Activated T-helper 2 cell treated with anti-CD3 and anti-CD28 coated beads, Interferon-gamma antibody, Interleukin-2, Interleukin-4, amounts not matched to agents 10 μg/mL and 5 μg/mL and 100 μg/mL, durations not matched to agents 14 hours and 24 hours and 36 hours (primary cell): ENCODE measurements around the gene GLIPR1. TPM values are rescaled to one million over a fixed set of nuclear protein-coding genes. Genes with fewer than 3 reads are reported as not detected.

Source experiments
- DNase-seq: peaks from one replicate; pipeline ENCODE4 v3.0.0; 2021; ENCODE audit warnings: low spot score
- H3K27ac Mint-ChIP-seq: one replicate; pipeline ENCODE4 v1.8.0; 2021; ENCODE audit warnings: mixed read lengths
- H3K27me3 Mint-ChIP-seq: one replicate; pipeline ENCODE4 v1.8.0; 2021; ENCODE audit warnings: low read depth, mixed read lengths
- H3K36me3 Mint-ChIP-seq: one replicate; pipeline ENCODE4 v1.8.0; 2021; ENCODE audit warnings: low read depth, mixed read lengths
- H3K4me1 Mint-ChIP-seq: one replicate; pipeline ENCODE4 v1.8.0; 2021; ENCODE audit warnings: low read depth, mixed read lengths
- H3K4me3 Mint-ChIP-seq: one replicate; pipeline ENCODE4 v1.8.0; 2021; ENCODE audit warnings: low read depth, mild to moderate bottlenecking, moderate library complexity, mixed read lengths
- H3K9me3 Mint-ChIP-seq: one replicate; pipeline ENCODE4 v1.8.0; 2021; ENCODE audit warnings: mixed read lengths
- intact Hi-C: fragments of 100-400 bp; cut with micrococcal nuclease; formaldehyde crosslinking; loops from one replicate; pipeline ENCODE4 v1.15.1; 2023
- total RNA-seq: library from RNA; stranded (reverse); gene quantifications from 2 replicates; pipeline ENCODE4 v1.2.3, GENCODE V29; 2022

The GLIPR1 gene
- total RNA-seq, 1 donor from 2014 or later: 7.6 TPM

DNA sequence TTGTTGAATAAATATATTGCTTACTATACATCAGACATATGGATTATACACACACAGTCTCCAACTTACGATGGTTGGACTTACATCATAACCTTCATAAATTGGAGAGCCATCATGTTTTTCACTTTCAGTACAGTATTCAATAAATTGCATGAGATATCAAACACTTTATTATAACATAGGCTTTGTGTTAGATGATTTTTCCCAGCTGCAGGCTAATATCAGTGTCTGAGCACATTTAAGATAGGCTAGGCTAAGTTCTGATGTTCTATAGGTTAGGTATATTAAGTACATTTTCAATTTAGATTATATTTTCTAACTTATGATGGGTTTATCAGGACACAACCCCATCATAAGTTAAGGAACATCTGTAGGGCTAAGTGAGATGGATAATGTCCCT lies 48.8 kb downstream of the GLIPR1 start:
- H3K27me3 Mint-ChIP-seq: peaks cover 41% of the 10 kb centered on the region
- H3K4me1 Mint-ChIP-seq: peaks cover 12% of the 10 kb centered on the region
- H3K36me3 Mint-ChIP-seq: no peaks in the 10 kb centered on the region
- no peak overlapping the region for H3K4me3 Mint-ChIP-seq
- no peak for DNase-seq
- no peak overlapping the region for H3K27ac Mint-ChIP-seq
- no peaks in the 10 kb centered on the region for H3K9me3 Mint-ChIP-seq
- intact Hi-C loops: loop anchor here (5.0 kb wide), 4 partner anchors 108 to 928 kb away; no protein-coding TSS in a partner anchor

DNA sequence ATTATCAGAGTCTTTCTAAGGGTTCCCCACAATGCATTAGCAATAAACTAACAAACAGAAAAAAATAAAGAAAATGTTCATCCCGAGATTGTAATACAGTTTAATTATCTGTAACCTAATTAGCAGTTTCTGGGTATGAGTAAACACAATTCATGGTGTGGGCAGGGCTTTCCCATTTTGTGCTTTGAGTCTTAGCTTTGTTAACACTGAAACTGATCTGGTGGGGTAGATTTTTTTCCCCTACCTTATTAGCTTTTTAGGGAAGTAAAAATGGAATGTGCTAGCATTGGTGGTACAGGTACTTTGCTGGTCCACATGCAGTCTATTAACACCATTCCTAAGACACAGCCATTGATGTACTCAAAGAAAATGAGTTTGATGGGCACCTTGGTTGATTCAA lies 49.3 kb downstream of the GLIPR1 start:
- no peak for DNase-seq
- peaks cover 12% of the 10 kb centered on the region for H3K4me1 Mint-ChIP-seq
- H3K4me3 Mint-ChIP-seq: no peak overlapping the region
- no peaks in the 10 kb centered on the region for H3K9me3 Mint-ChIP-seq
- H3K27me3 Mint-ChIP-seq: peaks cover 43% of the 10 kb centered on the region
- H3K27ac Mint-ChIP-seq: no peak overlapping the region
- H3K36me3 Mint-ChIP-seq: no peaks in the 10 kb centered on the region
- intact Hi-C loops: loop anchor here (5.0 kb wide), 4 partner anchors 107 to 927 kb away; no protein-coding TSS in a partner anchor

DNA sequence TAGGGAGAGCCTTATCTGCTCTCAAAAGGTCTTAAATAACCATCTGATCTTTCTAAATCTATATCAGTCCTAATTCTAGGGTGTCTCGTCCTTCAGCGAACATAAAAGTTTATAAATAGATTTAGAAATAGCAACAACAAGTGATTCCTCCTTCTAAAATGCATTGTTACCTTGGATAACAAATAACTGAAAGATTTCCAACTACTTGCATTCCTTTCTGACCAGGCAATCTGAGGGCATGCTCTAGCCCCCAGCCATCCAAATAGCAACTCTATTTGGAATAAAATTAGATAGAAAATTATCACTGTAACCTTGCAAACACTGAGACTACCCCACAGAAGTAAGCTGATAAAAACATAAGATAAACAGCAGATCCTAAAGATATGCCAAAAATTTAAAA lies 52.7 kb downstream of the GLIPR1 start:
- no peaks in the 10 kb centered on the region for H3K36me3 Mint-ChIP-seq
- no peak overlapping the region for H3K4me3 Mint-ChIP-seq
- DNase-seq: no peak
- intact Hi-C loops: no loop called here
- H3K27ac Mint-ChIP-seq: no peak overlapping the region
- peaks cover 4% of the 10 kb centered on the region for H3K4me1 Mint-ChIP-seq
- H3K27me3 Mint-ChIP-seq: peaks cover 41% of the 10 kb centered on the region
- H3K9me3 Mint-ChIP-seq: no peaks in the 10 kb centered on the region

DNA sequence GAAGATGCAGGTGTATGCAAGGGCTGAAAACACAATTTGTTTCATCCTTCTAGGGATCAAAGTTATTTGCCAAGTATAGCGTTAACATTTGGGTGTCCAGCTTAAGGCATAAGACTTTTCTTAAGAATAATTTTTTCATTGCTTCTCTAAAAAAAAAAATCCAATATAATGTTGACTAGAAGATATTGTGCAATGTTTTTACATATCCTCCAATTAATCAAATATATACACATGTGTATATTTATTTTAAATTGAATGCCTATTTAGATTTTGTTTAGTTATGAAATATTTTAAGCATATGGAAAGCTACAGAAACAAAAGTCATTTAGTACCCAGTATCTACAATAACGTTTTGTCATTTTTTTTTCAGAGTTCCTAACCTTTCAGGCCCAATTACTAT lies 59.3 kb downstream of the GLIPR1 start:
- DNase-seq: no peak
- no peak overlapping the region for H3K4me3 Mint-ChIP-seq
- H3K9me3 Mint-ChIP-seq: no peaks in the 10 kb centered on the region
- H3K4me1 Mint-ChIP-seq: no peaks in the 10 kb centered on the region
- H3K27me3 Mint-ChIP-seq: peaks cover 57% of the 10 kb centered on the region
- no peak overlapping the region for H3K27ac Mint-ChIP-seq
- intact Hi-C loops: no loop called here
- no peaks in the 10 kb centered on the region for H3K36me3 Mint-ChIP-seq

DNA sequence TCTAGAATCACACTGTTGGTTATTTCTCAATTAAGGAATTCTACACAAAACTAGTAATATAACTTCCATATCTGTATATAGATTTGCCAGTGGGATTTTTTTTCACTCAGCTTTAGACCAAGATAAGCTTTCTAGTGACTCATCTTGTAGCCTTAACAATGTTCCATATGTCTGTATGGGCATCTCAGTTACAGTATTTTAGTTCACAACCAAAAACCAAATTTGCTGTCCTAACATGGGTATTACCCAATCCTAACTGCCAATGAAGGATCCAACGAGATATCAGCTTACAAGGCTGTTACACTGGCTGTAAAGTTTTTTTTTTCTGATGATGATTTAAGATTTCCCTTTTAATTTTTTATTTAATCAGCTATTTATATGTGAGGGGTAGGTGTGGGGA lies 62.4 kb downstream of the GLIPR1 start:
- intact Hi-C loops: no loop called here
- DNase-seq: no peak
- H3K4me1 Mint-ChIP-seq: no peaks in the 10 kb centered on the region
- H3K27ac Mint-ChIP-seq: no peak overlapping the region
- H3K9me3 Mint-ChIP-seq: no peaks in the 10 kb centered on the region
- H3K4me3 Mint-ChIP-seq: no peak overlapping the region
- no peaks in the 10 kb centered on the region for H3K36me3 Mint-ChIP-seq
- H3K27me3 Mint-ChIP-seq: peaks cover 64% of the 10 kb centered on the region

DNA sequence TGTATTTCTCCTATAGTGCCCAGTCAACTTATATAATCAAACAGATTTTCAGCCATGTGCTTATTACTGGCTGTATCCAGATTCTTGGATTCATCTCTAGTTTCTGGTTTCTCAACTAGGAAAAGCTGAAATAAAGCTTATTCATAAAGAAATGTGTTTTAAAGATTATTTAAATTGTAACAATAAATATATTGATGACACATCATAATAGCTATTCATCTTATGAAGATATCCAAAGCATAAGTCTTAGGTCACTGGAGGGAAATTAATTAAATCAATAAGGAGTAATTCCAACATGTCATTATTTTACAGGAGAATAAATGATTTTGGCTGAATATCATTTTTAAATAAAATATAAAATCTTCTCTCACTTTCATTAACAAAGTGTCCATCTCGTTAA lies 63.0 kb downstream of the GLIPR1 start:
- DNase-seq: no peak
- H3K27me3 Mint-ChIP-seq: peaks cover 65% of the 10 kb centered on the region
- no peak overlapping the region for H3K27ac Mint-ChIP-seq
- H3K4me1 Mint-ChIP-seq: no peaks in the 10 kb centered on the region
- intact Hi-C loops: no loop called here
- no peaks in the 10 kb centered on the region for H3K9me3 Mint-ChIP-seq
- no peaks in the 10 kb centered on the region for H3K36me3 Mint-ChIP-seq
- H3K4me3 Mint-ChIP-seq: no peak overlapping the region

DNA sequence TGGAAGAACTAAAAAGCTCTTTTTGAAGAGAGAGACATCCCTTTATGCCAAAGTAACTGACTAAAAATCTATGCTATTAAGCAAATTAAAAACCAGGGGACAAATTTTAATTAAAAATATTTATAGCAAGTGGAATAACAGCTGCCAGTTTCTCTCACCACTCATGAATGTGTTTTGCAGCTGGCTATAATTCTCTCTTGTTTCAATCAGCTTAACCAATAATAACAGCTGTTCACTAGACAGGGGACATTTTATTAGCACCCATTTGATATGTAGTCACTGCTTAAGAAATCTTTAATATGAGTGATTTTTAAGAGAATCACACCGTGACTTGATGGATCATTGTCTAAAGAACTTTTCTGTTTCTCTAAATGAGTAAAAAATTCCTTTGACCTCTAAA lies 65.1 kb downstream of the GLIPR1 start:
- intact Hi-C loops: no loop called here
- no peak for DNase-seq
- Mint-ChIP-seq H3K36me3 (no peaks in the 10 kb centered on the region), H3K27ac (no peak overlapping the region), H3K4me3 (no peak overlapping the region), H3K4me1 (no peaks in the 10 kb centered on the region), H3K9me3 (no peaks in the 10 kb centered on the region), H3K27me3 (peaks cover 68% of the 10 kb centered on the region)

DNA sequence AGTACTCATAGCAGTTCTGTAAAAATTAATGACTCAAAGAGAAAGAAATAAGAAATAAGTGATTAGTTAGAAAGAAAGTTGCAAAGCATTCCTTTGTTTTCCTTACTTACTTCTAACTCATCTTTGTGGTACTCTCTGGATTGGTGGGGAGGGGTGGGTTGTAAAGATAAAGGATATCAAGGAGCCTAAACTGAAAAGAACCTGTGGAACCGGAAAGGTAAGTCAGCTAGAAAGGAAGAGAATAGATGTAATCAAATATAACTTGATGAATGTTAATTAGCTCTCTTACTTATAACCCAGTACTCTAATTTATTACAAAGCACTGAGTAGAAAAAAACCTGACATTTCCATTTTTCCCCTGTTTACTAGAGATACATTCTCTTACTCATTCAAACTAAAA lies 68.3 kb downstream of the GLIPR1 start:
- no peak for DNase-seq
- H3K4me1 Mint-ChIP-seq: no peaks in the 10 kb centered on the region
- no peak overlapping the region for H3K4me3 Mint-ChIP-seq

DNA sequence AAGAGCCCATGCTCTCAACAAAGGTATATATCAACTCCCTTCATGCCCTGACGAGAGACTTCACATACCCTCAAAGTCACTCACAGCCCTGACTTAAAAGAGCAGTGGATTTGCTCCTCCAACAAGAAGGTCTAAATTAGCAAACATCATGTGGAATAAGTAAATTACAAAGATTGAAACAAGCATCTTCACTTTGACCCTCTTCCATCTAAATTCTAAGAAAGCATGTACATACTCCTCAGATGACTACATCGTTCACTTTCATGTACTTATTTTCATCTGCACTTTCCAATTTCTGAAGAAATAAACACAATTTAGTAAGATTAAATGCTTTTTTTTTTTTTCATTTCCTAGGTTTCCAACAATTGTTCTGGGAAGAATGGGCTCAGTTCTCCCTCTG lies 69.4 kb downstream of the GLIPR1 start:
- no peak for DNase-seq
- Mint-ChIP-seq H3K9me3 (no peaks in the 10 kb centered on the region), H3K36me3 (no peaks in the 10 kb centered on the region), H3K27ac (no peak overlapping the region), H3K4me3 (no peak overlapping the region), H3K4me1 (no peaks in the 10 kb centered on the region), H3K27me3 (peaks cover 49% of the 10 kb centered on the region)
- intact Hi-C loops: no loop called here

More for the DNA sequence above, 68.3 kb downstream of the GLIPR1 start:
- H3K36me3 Mint-ChIP-seq: no peaks in the 10 kb centered on the region
- no peak overlapping the region for H3K27ac Mint-ChIP-seq
- H3K27me3 Mint-ChIP-seq: peaks cover 53% of the 10 kb centered on the region
- intact Hi-C loops: no loop called here
- no peaks in the 10 kb centered on the region for H3K9me3 Mint-ChIP-seq

DNA sequence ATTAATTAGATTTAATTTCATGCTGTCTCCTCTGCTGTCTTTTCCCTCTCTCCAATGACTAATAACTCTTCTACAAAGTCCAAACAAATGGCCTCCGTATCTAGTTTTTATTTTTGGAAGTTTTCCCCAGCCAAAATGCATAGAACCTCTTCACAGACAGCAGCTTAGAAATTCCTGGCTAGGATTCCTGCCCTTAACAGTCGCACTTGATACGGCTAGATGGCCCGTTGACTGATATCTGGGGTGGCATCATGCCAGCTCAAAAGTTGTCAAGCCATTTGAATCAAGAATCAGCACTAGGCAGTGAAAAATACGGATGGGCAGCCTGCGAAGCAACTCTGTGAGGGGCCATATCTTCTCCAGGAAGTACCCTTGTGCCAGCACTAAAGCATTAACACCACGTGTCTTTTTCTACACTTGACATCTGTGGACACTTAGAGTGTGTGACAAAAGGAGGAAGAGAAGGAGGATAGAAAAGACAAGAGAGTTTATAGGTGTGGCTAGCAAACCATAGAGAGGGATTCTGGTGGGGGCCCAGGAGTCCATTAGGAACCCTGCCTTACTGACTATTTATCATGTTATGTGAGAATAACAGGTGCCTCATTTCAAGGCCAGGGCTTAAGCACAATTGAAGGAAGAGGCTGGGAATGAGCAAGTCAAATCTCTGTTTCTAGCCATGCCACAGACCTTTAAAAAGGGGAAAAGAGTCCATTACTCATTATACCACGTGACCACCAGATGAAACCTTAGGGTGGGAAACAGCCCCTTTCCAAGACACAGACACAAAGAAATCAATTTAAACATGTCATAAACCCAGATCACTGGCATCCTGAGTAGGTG lies 70.1 kb downstream of the GLIPR1 start:
- no peak overlapping the region for H3K4me3 Mint-ChIP-seq
- no peaks in the 10 kb centered on the region for H3K36me3 Mint-ChIP-seq
- no peak for DNase-seq
- H3K27ac Mint-ChIP-seq: no peak overlapping the region
- H3K4me1 Mint-ChIP-seq: no peaks in the 10 kb centered on the region
- intact Hi-C loops: no loop called here
- H3K9me3 Mint-ChIP-seq: no peaks in the 10 kb centered on the region
- peaks cover 46% of the 10 kb centered on the region for H3K27me3 Mint-ChIP-seq

DNA sequence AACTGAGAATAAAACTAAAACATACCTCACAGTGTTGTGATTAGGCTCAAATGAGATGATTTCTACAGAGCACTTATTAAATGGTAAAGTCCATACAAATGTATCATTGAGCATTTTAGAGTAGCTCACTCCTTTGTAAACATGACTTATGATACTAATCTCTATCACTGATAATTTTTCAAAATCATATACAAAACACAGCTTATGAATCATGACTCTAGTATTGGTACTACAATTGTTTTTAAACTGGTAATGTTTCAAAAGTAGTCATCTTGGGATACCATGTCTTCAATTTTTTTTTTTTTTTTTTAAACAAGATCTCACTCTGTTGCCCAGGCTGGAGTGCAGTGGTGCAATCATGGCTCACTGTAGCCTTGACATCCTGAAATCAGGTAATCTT lies 70.9 kb downstream of the GLIPR1 start:
- Mint-ChIP-seq H3K4me1 (no peaks in the 10 kb centered on the region), H3K9me3 (no peaks in the 10 kb centered on the region), H3K36me3 (no peaks in the 10 kb centered on the region), H3K27me3 (peaks cover 41% of the 10 kb centered on the region), H3K4me3 (no peak overlapping the region), H3K27ac (no peak overlapping the region)
- DNase-seq: no peak
- intact Hi-C loops: no loop called here

DNA sequence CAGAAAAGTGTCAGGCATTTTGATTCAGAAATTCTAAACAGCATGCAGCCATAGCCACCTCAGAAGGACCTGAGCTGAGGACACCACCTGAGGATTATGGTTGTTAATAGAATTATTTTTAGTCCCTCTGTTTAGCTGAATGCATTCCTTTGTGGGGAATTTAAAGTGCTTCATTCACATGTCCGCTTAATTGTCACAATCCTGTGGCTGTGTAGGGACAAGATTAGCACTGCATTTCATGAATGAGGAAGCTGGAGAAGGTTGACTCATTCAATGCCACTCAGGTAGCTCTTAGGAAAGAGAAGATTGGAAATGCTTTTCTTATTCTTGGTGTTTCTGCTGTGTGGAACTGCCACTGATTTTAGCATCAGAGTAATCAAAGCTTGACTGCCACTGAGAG lies 72.8 kb downstream of the GLIPR1 start:
- DNase-seq: no peak
- Mint-ChIP-seq H3K27ac (no peak overlapping the region), H3K4me3 (no peak overlapping the region), H3K9me3 (no peaks in the 10 kb centered on the region), H3K4me1 (no peaks in the 10 kb centered on the region), H3K27me3 (peaks cover 41% of the 10 kb centered on the region), H3K36me3 (no peaks in the 10 kb centered on the region)
- intact Hi-C loops: no loop called here
